PC-9 (cell line): ENCODE data around the gene PARK7. TPM values are rescaled to one million over a fixed set of nuclear protein-coding genes. Genes with fewer than 3 reads are reported as not detected.

Experiments used
- BruUV-seq: library from RNA; stranded (reverse); fragments of 400-500 nt; replicated peaks from 2 replicates; lab custom pipeline; 2021; lab: Mats Ljungman, UMichigan
- CTCF ChIA-PET: fragments of 300-600 bp; sonication (Branson Sonifier 250); formaldehyde crosslinking; loops from one replicate; lab custom pipeline; 2022; ENCODE audit warnings: antibody characterized with exemption; lab: Charles Lee
- POLR2A ChIA-PET: fragments of 300-600 bp; sonication (Branson Sonifier 250); formaldehyde crosslinking; loops from one replicate; lab custom pipeline; 2022; ENCODE audit warnings: antibody characterized with exemption; ENCODE audit not compliant: unreplicated experiment; lab: Charles Lee
- DNase-seq, 2 experiments: peaks; one replicate each; pipeline versions ENCODE4 v3.0.0 to v3.0.0-alpha.2; 2015 to 2022; ENCODE audit warnings: mixed read lengths in 1 of 2
- H2AFZ ChIP-seq: fragments of 200-600 bp; sonication (generic); 2 replicates; pipeline ENCODE4 v1.8.1; 2017; ENCODE audit warnings: antibody characterized with exemption
- H3F3A ChIP-seq: fragments of 200-600 bp; sonication (generic); 2 replicates; pipeline ENCODE4 v1.8.1; 2017; ENCODE audit warnings: antibody characterized with exemption, mild to moderate bottlenecking, low read depth; ENCODE audit not compliant: insufficient read depth
- H3K27ac ChIP-seq: fragments of 200-600 bp; sonication (generic); 2 replicates; pipeline ENCODE4 v1.6.1; 2016; ENCODE audit warnings: mixed run types
- H3K27me3 ChIP-seq: fragments of 200-600 bp; sonication (generic); 2 replicates; pipeline ENCODE4 v1.6.1; 2016; ENCODE audit warnings: low read depth, mixed run types; ENCODE audit not compliant: insufficient read depth
- H3K36me3 ChIP-seq: fragments of 200-600 bp; sonication (generic); 2 replicates; pipeline ENCODE4 v1.6.1; 2016; ENCODE audit warnings: low read depth, mixed run types
- H3K4me1 ChIP-seq: fragments of 200-600 bp; sonication (generic); replicated peaks from 2 replicates; pipeline ENCODE4 v1.6.1; 2016; ENCODE audit warnings: mixed run types; ENCODE audit not compliant: insufficient read depth
- H3K4me2 ChIP-seq: fragments of 200-600 bp; sonication (generic); 2 replicates; pipeline ENCODE4 v1.6.1; 2017; ENCODE audit warnings: mixed run types
- H3K4me3 ChIP-seq: fragments of 200-600 bp; sonication (generic); 2 replicates; pipeline ENCODE4 v1.6.1; 2016; ENCODE audit warnings: mixed run types
- H3K79me2 ChIP-seq: fragments of 200-600 bp; sonication (generic); 2 replicates; pipeline ENCODE4 v1.6.1; 2017; ENCODE audit warnings: low read depth, mixed run types
- H3K9me2 ChIP-seq: fragments of 200-600 bp; sonication (generic); 2 replicates; pipeline ENCODE4 v1.8.1; 2017; ENCODE audit warnings: mild to moderate bottlenecking; ENCODE audit not compliant: insufficient read depth
- H3K9me3 ChIP-seq: fragments of 200-600 bp; sonication (generic); 2 replicates; pipeline ENCODE4 v1.8.1; 2016; ENCODE audit warnings: low read depth; ENCODE audit not compliant: insufficient read depth
- H4K20me1 ChIP-seq: fragments of 200-600 bp; sonication (generic); 2 replicates; pipeline ENCODE4 v1.8.1; 2017; ENCODE audit not compliant: insufficient read depth
- CTCF ChIP-seq: fragments of 200-600 bp; sonication (generic); conservative IDR thresholded peaks from 2 replicates; pipeline ENCODE4 v1.6.1; 2017; ENCODE audit warnings: mixed run types, antibody characterized with exemption, mild to moderate bottlenecking, moderate library complexity
- EZH2 ChIP-seq: fragments of 200-600 bp; sonication (generic); IDR thresholded peaks from 2 replicates; pipeline ENCODE4 v1.8.0; 2017; ENCODE audit warnings: antibody characterized with exemption, low read depth
- intact Hi-C: fragments of 100-400 bp; cut with micrococcal nuclease; formaldehyde crosslinking; loops from one replicate; pipeline ENCODE4 v1.10.0; 2022; ENCODE audit not compliant: unreplicated experiment
- total RNA-seq: library from RNA; stranded (reverse); gene quantifications from 2 replicates; pipeline ENCODE4 v1.2.3, GENCODE V29; 2021

PARK7 gene
- total RNA-seq, 1 experiment from 2014 or later, result 291 TPM

GRCh38 chr1:7992885-7993284 is 31.4 kb downstream of the PARK7 start:
- no peaks in the 10 kb centered on the region for H3K36me3 ChIP-seq
- no peak overlapping the region for H2AFZ ChIP-seq
- no peak for TF ChIP-seq CTCF
- TF ChIP-seq EZH2, result no peak
- H3K4me3 ChIP-seq, result no peak overlapping the region
- H3K4me1 ChIP-seq, result peaks cover 17% of the 10 kb centered on the region
- no TSS peak for BruUV-seq
- H3K9me2 ChIP-seq, result no peaks in the 10 kb centered on the region
- DNase-seq, result no peak
- no peaks in the 10 kb centered on the region for H3K79me2 ChIP-seq
- intact Hi-C loops, result no loop called here
- H4K20me1 ChIP-seq, result no peaks in the 10 kb centered on the region
- no peaks in the 10 kb centered on the region for H3K27me3 ChIP-seq
- no peaks in the 10 kb centered on the region for H3K9me3 ChIP-seq
- H3K4me2 ChIP-seq, result no peak overlapping the region
- peaks cover 16% of the 10 kb centered on the region; the same call in 1 of the 2 replicates for H3F3A ChIP-seq
- H3K27ac ChIP-seq, result no peak overlapping the region
- CTCF ChIA-PET, result interaction anchor here (0.6 kb wide), 1 partner anchor 10 kb away, joined by 4 read pairs; no protein-coding TSS in a partner anchor
- POLR2A ChIA-PET, result no interaction called here

GRCh38 chr1:7993593-7994479 is 32.3 kb downstream of the PARK7 start:
- Histone ChIP-seq H3K27ac (no peak overlapping the region), H3K4me3 (no peak overlapping the region), H3K36me3 (no peaks in the 10 kb centered on the region), H3K4me2 (no peak overlapping the region), H3K9me2 (no peaks in the 10 kb centered on the region), H4K20me1 (no peaks in the 10 kb centered on the region), H3F3A (peaks cover 7% of the 10 kb centered on the region; the same call in 1 of the 2 replicates), H3K4me1 (peaks cover 7% of the 10 kb centered on the region), H3K79me2 (no peaks in the 10 kb centered on the region), H2AFZ (no peak overlapping the region), H3K27me3 (no peaks in the 10 kb centered on the region), H3K9me3 (no peaks in the 10 kb centered on the region)
- no peak for DNase-seq
- intact Hi-C loops, result no loop called here
- no peak for TF ChIP-seq EZH2
- no peak for TF ChIP-seq CTCF
- BruUV-seq, result no TSS peak
- ChIA-PET CTCF (no interaction called here), POLR2A (interaction anchor here (0.6 kb wide), 1 partner anchor 10 kb away, joined by 4 read pairs; no protein-coding TSS in a partner anchor)

- Histone ChIP-seq H4K20me1 (no peaks in the 10 kb centered on the region), H3K9me3 (no peaks in the 10 kb centered on the region), H3K27ac (no peak overlapping the region), H3K27me3 (no peaks in the 10 kb centered on the region), H3K79me2 (no peaks in the 10 kb centered on the region), H3F3A (no peaks in the 10 kb centered on the region), H3K9me2 (no peaks in the 10 kb centered on the region), H3K36me3 (no peaks in the 10 kb centered on the region), H3K4me2 (no peak overlapping the region), H2AFZ (no peak overlapping the region), H3K4me3 (no peak overlapping the region), H3K4me1 (no peaks in the 10 kb centered on the region)
- intact Hi-C loops, result no loop called here
- ChIA-PET CTCF (no interaction called here), POLR2A (no interaction called here)
- BruUV-seq, result no TSS peak
- DNase-seq, result no peak
- TF ChIP-seq EZH2 (no peak), CTCF (no peak)
Observed at GRCh38 chr1:7994827-7995226, 33.3 kb downstream of the PARK7 start.
